Activated T-cell treated with anti-CD3 and anti-CD28 coated beads, Interleukin-2, amount 50 U/mL, for 48 hours (primary cell): ENCODE measurements around the gene PODXL2.
"Not testable (repeated sequence)": the region's sequence is repeated elsewhere in the genome, so short reads cannot be mapped to it uniquely, and the experiment has no call there.

Experiments
- DNase-seq, 2 experiments: peaks; one replicate each; pipeline ENCODE4 v3.0.0-alpha.2; 2020

PODXL2 gene

GRCh38 chr3:127692501-127693335, 63.7 kb downstream of the PODXL2 start:
- no peak for DNase-seq

GRCh38 chr3:127693336-127693843, 64.4 kb downstream of the PODXL2 start:
- DNase-seq = no peak

- DNase-seq = peak; percentile 38 to 52
Measured at GRCh38 chr3:127694467-127695215, 65.7 kb downstream of the PODXL2 start.

GRCh38 chr3:127697551-127698240, 68.7 kb downstream of the PODXL2 start:
- DNase-seq = peak; percentile 58 to 66

GRCh38 chr3:127698286-127698685, 69.3 kb downstream of the PODXL2 start:
- no peak for DNase-seq

- no peak for DNase-seq
Measured at GRCh38 chr3:127698691-127699415, 69.9 kb downstream of the PODXL2 start.

- no peak for DNase-seq
Measured at GRCh38 chr3:127699416-127700300, 70.7 kb downstream of the PODXL2 start.

GRCh38 chr3:127700406-127700805, 71.4 kb downstream of the PODXL2 start:
- DNase-seq = no peak

- DNase-seq = no peak
Measured at GRCh38 chr3:127701280-127701911, 72.4 kb downstream of the PODXL2 start.

- no peak for DNase-seq
Measured at GRCh38 chr3:127702151-127702578, 73.2 kb downstream of the PODXL2 start.

- DNase-seq = not testable (repeated sequence)
Measured at GRCh38 chr3:127704840-127705239, 75.9 kb downstream of the PODXL2 start.

- DNase-seq = no peak
Measured at GRCh38 chr3:127706312-127706711, 77.3 kb downstream of the PODXL2 start.

GRCh38 chr3:127706785-127707351, 77.9 kb downstream of the PODXL2 start:
- DNase-seq = no peak

- no peak for DNase-seq
Measured at GRCh38 chr3:127707851-127708411, 78.9 kb downstream of the PODXL2 start.

- DNase-seq = no peak
Measured at GRCh38 chr3:127708837-127709236, 79.9 kb downstream of the PODXL2 start.

- no peak for DNase-seq
Measured at GRCh38 chr3:127709320-127710060, 80.5 kb downstream of the PODXL2 start.

GRCh38 chr3:127710155-127710941, 81.4 kb downstream of the PODXL2 start:
- DNase-seq = no peak

- DNase-seq = no peak
Measured at GRCh38 chr3:127711021-127711695, 82.2 kb downstream of the PODXL2 start.
